ENCODE results near the gene MAPK13. TPM values are rescaled to one million over a fixed set of nuclear protein-coding genes. Genes with fewer than 3 reads are reported as not detected.

MAPK13 gene
- total RNA-seq, 1 experiment from 2014 or later, result 0.34 TPM

GRCh38 chr6:36149476-36149875 lies 19.2 kb downstream of the MAPK13 start:
- no peak for DNase-seq (ENCODE audit: low spot score)

- no peak for DNase-seq (ENCODE audit: low spot score)
Observed at GRCh38 chr6:36150283-36150682, 20.0 kb downstream of the MAPK13 start.

DNA sequence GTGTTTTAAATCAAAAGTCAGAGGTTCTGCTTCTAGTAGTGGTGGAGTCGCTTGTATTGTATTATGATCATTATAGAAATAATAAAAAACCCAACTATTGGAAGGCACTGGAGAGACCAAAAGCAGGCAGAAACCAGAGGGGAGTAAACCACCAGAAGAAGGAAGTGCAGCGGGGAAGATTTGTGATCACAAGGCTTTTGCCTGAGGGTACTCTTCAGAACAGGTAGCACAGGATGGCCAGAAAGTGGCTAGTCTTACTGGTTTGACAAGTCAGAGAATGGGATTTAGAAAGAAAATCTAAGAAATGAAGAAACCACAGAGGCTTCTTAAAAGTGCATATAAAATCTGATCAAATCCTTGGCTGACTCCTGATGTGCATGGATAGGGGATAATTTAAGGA lies 24.0 kb downstream of the MAPK13 start:
- no peak for DNase-seq (ENCODE audit: low spot score)

- DNase-seq (ENCODE audit: low spot score), result no peak
Observed at GRCh38 chr6:36155662-36156061, 25.3 kb downstream of the MAPK13 start.

DNA sequence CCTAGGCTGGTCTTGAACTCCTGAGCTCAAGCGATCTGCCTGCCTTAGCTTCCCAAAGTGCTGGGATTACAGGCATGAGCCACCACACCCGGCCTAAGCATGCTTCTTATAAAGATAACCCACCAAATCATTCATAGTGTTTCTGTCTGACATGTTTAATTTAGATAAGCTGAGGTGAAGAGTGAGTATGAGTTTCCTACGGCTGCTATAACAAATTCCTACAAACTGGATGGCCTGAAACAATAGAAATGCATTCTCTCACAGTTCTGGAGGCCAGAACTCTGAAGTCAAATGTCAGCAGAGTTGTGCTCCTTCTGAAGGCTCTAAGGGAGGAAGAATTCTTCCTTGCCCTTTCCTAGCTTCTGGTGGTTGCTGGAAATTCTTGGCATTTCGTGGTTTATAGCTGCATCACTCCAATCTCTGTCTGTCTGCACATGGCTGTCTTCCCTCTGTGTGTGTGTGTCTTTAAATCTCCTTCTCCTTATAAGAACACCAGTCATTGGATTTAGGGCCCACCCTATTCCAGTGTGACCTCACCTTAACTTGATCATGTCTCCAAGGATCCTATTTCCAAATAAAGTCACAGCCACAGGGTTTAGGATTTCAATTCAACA lies 29.9 kb downstream of the MAPK13 start:
- no peak for DNase-seq (ENCODE audit: low spot score)

DNA sequence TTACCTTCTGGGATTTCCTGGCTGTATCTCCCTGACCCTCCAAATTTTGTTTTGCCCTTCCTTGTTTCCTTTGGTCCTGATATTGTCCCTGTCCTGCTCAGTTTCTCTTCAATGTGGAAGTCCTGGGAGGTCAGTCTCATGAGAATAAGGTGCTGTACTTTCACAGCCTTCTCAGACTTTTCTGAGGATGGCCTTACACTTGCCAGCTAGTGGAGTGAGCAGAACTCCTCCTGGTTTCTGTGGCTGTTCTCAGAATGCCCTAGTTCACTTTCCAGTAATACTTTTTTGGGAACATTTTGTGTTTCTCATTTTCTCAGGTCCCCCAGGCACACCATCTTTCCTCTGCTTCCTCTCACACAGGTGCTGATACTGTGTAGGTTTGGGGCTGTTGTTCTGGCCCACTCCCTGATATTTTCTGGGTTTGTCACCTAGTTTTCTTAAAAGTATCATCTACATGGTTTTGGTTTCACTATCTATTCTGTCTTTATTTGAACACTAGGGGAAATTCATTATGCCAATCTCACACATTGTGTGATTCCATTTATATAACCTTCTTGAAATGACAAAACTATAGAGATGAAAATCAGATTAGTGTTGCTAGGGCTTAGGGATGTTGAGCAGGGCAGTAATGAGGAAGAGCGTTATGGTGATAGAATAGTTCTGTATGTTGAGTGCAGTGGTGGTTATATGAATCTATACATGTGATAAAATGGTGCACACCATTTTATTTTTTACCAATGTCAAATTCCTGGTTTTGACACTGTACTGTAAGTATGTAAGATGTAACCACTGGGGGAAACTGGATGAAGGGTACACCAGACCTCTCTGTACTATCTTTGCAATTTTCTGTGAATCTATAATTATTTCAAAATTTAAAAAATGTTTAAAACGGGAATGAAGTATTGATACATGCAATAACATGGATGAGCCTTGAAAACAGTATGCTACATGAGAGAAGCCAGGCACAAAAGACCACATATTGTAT lies 39.0 kb downstream of the MAPK13 start:
- no peak for DNase-seq (ENCODE audit: low spot score)

DNA sequence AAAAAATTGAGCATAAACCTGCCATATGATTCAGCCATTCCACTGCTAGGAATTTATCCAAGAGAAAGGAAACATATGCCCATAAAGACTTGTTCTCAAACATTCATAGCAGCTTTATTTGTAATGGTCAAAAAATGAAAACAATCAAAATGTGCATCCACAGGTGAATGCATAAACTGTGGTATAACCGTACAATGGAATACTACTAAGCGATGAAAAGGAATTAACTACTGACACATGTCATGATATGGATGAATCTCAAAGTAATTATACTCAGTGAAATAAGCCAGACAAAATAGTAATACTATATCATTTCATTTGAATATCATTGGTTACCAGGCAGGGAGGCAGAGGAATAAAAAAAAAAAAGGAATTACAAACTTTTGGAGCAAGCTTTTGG lies 40.4 kb downstream of the MAPK13 start:
- no peak for DNase-seq (ENCODE audit: low spot score)

DNA sequence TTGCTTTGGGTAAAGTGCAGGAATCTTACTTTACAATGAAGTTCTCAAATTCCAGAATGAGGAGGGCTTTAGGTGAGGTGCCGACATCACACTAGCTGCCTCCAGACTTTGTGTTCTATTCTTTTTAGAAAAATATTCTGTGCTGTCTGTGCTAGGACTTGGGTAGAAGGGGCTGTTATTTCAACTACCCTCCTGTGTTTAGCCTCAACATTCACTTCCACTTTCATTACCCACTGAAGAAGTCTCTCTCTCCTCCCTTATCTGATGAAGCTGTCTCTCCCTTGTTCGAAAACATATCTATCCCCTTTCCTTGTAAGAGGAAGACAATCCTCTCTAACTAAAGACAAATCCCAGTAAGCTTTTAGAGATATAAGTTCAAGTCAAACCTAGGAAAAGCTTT lies 41.3 kb downstream of the MAPK13 start:
- DNase-seq (ENCODE audit: low spot score), result no peak

- DNase-seq (ENCODE audit: low spot score), result no peak
Observed at GRCh38 chr6:36177166-36177565, 46.9 kb downstream of the MAPK13 start.

DNA sequence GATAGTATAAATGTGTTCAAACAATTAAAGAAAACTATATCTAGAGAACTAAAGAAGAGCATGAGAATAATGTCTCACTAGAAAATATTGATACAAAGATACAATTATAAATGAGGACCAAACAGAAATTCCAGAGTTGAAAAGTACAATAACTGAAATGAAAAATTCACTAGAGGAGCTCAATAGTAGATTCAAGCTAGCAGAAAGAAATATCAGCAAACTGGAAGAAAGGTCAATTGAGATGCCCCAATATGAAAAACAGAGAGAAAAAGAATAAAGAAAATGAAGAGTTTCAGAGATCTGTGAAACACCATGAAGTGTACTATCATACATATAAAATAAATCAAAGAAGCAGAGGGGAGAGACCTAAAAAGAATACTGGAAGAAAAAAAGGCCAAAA lies 48.2 kb downstream of the MAPK13 start:
- no peak for DNase-seq (ENCODE audit: low spot score)

- DNase-seq (ENCODE audit: low spot score), result no peak
Observed at GRCh38 chr6:36180126-36180525, 49.8 kb downstream of the MAPK13 start.

DNA sequence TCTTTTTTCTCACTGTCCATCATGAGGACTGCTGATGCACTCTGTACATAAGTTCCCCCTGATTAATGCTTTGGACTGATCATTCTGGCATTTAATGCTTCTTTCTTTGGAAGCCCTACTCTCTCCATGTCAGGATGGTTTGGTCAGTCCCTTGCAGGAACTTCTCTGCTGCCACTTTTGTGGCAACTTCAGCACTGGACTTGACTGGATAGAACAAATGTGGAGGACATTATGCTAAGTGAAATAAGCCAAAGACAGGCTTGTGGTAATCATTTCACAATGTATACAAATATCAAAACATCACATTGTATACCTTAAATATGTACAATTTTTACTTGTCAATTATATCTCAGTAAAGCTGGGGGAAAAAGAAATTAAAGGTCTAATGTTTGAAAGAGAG lies 54.0 kb downstream of the MAPK13 start:
- no peak for DNase-seq (ENCODE audit: low spot score)

GRCh38 chr6:36186199-36186598 lies 55.9 kb downstream of the MAPK13 start:
- no peak for DNase-seq (ENCODE audit: low spot score)

DNA sequence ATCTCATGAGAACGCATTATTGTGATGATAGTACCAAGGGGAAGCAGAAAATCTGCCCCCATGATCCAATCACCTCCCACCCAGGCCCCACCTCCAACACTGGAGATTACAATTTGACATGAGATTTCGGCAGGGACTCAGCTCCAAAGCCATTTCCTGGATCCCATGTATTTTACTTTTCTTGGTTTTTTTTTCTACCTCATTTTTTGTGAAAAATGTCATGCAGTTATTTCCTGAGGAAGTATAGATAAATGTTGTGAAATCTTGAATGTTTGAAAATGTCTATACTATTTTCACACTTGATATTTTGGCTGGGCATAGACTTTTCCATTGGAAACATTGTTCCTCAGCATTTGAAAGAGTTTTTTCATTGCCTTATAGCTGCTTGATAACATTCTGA lies 57.1 kb downstream of the MAPK13 start:
- no peak for DNase-seq (ENCODE audit: low spot score)

Other genes starting within 250 kb of the MAPK13 start
- gene SRPK1, start 209.4 kb upstream of the MAPK13 start, total RNA-seq (2014; rRNA removed; shearing (Covaris generic)), result 57.0 and 64.4 TPM in 2 replicates
- gene SLC26A8, start 105.9 kb upstream of the MAPK13 start, total RNA-seq (2014; rRNA removed; shearing (Covaris generic)), result not detected in 2 replicates
- gene MAPK14, start 102.7 kb upstream of the MAPK13 start, total RNA-seq (2014; rRNA removed; shearing (Covaris generic)), result 41.4 and 50.2 TPM in 2 replicates
- gene BRPF3, start 66.2 kb downstream of the MAPK13 start, total RNA-seq (2014; rRNA removed; shearing (Covaris generic)), result 8.6 and 11.1 TPM in 2 replicates
- not detected in 2 replicates for gene PNPLA1, start 139.5 kb downstream of the MAPK13 start, total RNA-seq (2014; rRNA removed; shearing (Covaris generic))
- gene BNIP5, start 206.4 kb downstream of the MAPK13 start, total RNA-seq (2014; rRNA removed; shearing (Covaris generic)), result not detected in 2 replicates

All from A172 (cell line).